Measurements from ENCODE around the gene NTRK3. TPM values are rescaled to one million over a fixed set of nuclear protein-coding genes. Genes with fewer than 3 reads are reported as not detected.

Gene NTRK3
- total RNA-seq, 1 experiment from 2014 or later = not detected

GRCh38 chr15:88262064-88262463 lies 5.5 kb upstream of the NTRK3 start:
- peaks cover 32% of the 10 kb centered on the region for H3K27me3 Mint-ChIP-seq (ENCODE audit: insufficient read depth, unreplicated experiment)
- DNase-seq (ENCODE audit: unreplicated experiment) = no peak
- H3K4me3 Mint-ChIP-seq (ENCODE audit: unreplicated experiment) = no peak overlapping the region
- no peaks in the 10 kb centered on the region for H3K4me1 Mint-ChIP-seq (ENCODE audit: insufficient read depth, unreplicated experiment)
- H3K9me3 Mint-ChIP-seq (ENCODE audit: unreplicated experiment) = no peaks in the 10 kb centered on the region
- intact Hi-C loops (cut with micrococcal nuclease) = no loop called here
- no peak for TF ChIP-seq CTCF (IDR thresholded peaks at IDR 0.05; ENCODE audit: unreplicated experiment)
- H3K36me3 Mint-ChIP-seq (ENCODE audit: insufficient read depth, unreplicated experiment) = no peaks in the 10 kb centered on the region
- ChIA-PET CTCF (interaction anchor here (1.1 to 4.8 kb wide), 3 partner anchors 12 to 19 kb away, joined by 3 to 42 read pairs (median 3); no protein-coding TSS in a partner anchor), POLR2A (no interaction called here)
- BruUV-seq (replicated peaks) = no TSS peak
- H3K27ac Mint-ChIP-seq (ENCODE audit: low read depth, unreplicated experiment) = no peak overlapping the region

- no peak overlapping the region for H3K4me3 Mint-ChIP-seq (ENCODE audit: unreplicated experiment)
- no peaks in the 10 kb centered on the region for H3K36me3 Mint-ChIP-seq (ENCODE audit: insufficient read depth, unreplicated experiment)
- H3K27me3 Mint-ChIP-seq (ENCODE audit: insufficient read depth, unreplicated experiment) = peaks cover 54% of the 10 kb centered on the region
- DNase-seq (ENCODE audit: unreplicated experiment) = no peak
- ChIA-PET POLR2A (no interaction called here), CTCF (interaction anchor here (1.0 to 1.2 kb wide), 2 partner anchors 11 to 16 kb away, joined by 3 to 11 read pairs; no protein-coding TSS in a partner anchor)
- intact Hi-C loops (cut with micrococcal nuclease) = no loop called here
- H3K27ac Mint-ChIP-seq (ENCODE audit: low read depth, unreplicated experiment) = no peak overlapping the region
- H3K9me3 Mint-ChIP-seq (ENCODE audit: unreplicated experiment) = no peaks in the 10 kb centered on the region
- BruUV-seq (replicated peaks) = no TSS peak
- H3K4me1 Mint-ChIP-seq (ENCODE audit: insufficient read depth, unreplicated experiment) = no peaks in the 10 kb centered on the region
- no peak for TF ChIP-seq CTCF (IDR thresholded peaks at IDR 0.05; ENCODE audit: unreplicated experiment)
These were observed 1.6 kb upstream of the NTRK3 start for GRCh38 chr15:88258093-88258641.

GRCh38 chr15:88257311-88258092 lies 963 bp upstream of the NTRK3 start:
- BruUV-seq (replicated peaks) = no TSS peak
- ChIA-PET POLR2A (no interaction called here), CTCF (interaction anchor here (1.0 to 1.2 kb wide), 2 partner anchors 11 to 17 kb away, joined by 3 to 11 read pairs; no protein-coding TSS in a partner anchor)
- no peaks in the 10 kb centered on the region for H3K4me1 Mint-ChIP-seq (ENCODE audit: insufficient read depth, unreplicated experiment)
- intact Hi-C loops (cut with micrococcal nuclease) = no loop called here
- no peaks in the 10 kb centered on the region for H3K9me3 Mint-ChIP-seq (ENCODE audit: unreplicated experiment)
- peaks cover 52% of the 10 kb centered on the region for H3K27me3 Mint-ChIP-seq (ENCODE audit: insufficient read depth, unreplicated experiment)
- no peak overlapping the region for H3K27ac Mint-ChIP-seq (ENCODE audit: low read depth, unreplicated experiment)
- no peaks in the 10 kb centered on the region for H3K36me3 Mint-ChIP-seq (ENCODE audit: insufficient read depth, unreplicated experiment)
- no peak for DNase-seq (ENCODE audit: unreplicated experiment)
- H3K4me3 Mint-ChIP-seq (ENCODE audit: unreplicated experiment) = peak overlapping the region; percentile 68
- TF ChIP-seq CTCF (IDR thresholded peaks at IDR 0.05; ENCODE audit: unreplicated experiment) = no peak

GRCh38 chr15:88255484-88256278 lies 858 bp downstream of the NTRK3 start:
- Mint-ChIP-seq H3K4me1 (ENCODE audit: insufficient read depth, unreplicated experiment) (no peaks in the 10 kb centered on the region), H3K9me3 (ENCODE audit: unreplicated experiment) (no peaks in the 10 kb centered on the region), H3K4me3 (ENCODE audit: unreplicated experiment) (peak overlapping the region; percentile 68), H3K36me3 (ENCODE audit: insufficient read depth, unreplicated experiment) (no peaks in the 10 kb centered on the region), H3K27ac (ENCODE audit: low read depth, unreplicated experiment) (no peak overlapping the region), H3K27me3 (ENCODE audit: insufficient read depth, unreplicated experiment) (peaks cover 52% of the 10 kb centered on the region)
- no peak for TF ChIP-seq CTCF (IDR thresholded peaks at IDR 0.05; ENCODE audit: unreplicated experiment)
- CTCF ChIA-PET = no interaction called here
- intact Hi-C loops (cut with micrococcal nuclease) = no loop called here
- DNase-seq (ENCODE audit: unreplicated experiment) = no peak
- POLR2A ChIA-PET = no interaction called here
- BruUV-seq (replicated peaks) = no TSS peak

Measured in MCF 10A (cell line).